GM19023 (cell line): ENCODE results near the gene PDK1.
A peak's percentile ranks its signal among the peaks of the same experiment; 100 is the strongest.
"Not testable (repeated sequence)": the region's sequence is repeated elsewhere in the genome, so short reads cannot be mapped to it uniquely, and the experiment has no call there.

Experiments
- ATAC-seq: cut with Tn5 transposase; IDR thresholded peaks from one replicate; pipeline ENCODE4 v1.9.1; 2021; ENCODE audit warnings: mild to moderate bottlenecking, moderate library complexity; ENCODE audit not compliant: unreplicated experiment

PDK1 gene

DNA sequence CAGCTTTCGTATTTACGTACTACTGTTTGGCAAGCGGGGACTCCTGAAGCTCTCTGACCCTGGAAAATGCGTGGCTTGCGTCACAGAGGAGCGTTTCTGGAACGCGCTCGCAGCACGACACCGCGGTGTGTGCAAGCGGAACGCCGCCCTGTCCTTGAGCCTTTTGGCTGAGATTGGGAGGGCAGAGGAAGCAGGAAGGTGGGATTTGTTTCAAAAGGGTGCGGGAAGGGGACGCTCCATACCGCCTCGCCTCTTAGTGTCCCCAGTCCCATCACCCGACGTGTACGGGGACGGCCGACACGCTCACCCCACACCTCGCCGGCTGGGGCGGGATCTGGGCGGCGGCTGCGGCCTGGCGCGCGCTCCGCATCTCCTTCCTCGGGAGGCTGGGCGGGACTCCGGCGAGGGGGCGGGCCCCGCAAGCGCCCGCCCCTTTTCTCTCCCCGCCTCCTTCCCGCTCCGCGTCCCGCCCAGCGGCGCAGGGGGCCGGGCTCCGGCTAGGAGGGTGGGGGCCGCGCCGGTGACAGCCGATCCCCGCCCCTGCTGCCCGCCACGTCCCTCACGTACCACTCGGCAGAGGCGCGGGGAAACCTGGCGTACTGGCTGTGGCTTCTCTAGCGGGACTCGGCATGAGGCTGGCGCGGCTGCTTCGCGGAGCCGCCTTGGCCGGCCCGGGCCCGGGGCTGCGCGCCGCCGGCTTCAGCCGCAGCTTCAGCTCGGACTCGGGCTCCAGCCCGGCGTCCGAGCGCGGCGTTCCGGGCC is at the start of gene PDK1:
Gene PDK1, plus strand, starts transcription at position 569 of the 762 bp plus-strand sequence. Its CDS starts 61 bp downstream, at position 630.
- peak; percentile 91 for ATAC-seq

DNA sequence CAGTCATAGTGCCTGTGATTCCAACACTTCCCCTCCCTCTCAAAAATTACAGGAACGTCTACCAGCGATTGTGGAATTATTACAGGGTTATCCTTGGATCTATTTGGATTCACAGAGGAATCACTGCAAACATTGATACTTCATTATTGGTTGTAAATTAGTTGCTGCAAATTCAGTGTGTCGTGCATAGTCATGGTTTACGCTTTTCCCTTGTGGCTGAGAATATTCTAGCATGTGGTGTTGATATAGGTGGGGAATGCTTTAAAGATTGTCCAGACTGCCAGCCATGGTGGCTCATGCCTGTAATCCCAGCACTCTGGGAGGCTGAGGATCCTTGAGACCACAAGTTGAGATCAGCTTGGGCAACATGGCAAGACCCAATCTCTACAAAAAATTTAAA is 48.7 kb upstream of the PDK1 start:
- ATAC-seq = no peak

DNA sequence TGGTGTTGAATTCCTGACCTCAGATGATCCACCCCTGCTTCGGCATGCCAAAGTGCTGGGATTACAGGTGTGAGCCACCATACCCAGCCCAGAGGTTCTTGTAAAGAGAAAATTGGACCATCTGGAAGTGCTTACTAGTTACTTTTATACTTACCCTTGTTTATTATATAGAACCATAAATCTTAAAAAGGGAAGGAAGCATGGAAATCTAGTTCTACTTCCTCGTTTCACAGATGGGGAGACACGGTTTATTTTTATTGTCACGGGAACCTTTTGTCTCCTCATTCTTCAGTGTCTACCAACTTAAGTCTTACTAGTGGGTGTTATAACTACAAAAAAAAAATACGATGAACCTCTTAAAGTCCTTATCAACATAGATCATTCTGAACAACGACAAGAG is 45.8 kb upstream of the PDK1 start:
- ATAC-seq = no peak

DNA sequence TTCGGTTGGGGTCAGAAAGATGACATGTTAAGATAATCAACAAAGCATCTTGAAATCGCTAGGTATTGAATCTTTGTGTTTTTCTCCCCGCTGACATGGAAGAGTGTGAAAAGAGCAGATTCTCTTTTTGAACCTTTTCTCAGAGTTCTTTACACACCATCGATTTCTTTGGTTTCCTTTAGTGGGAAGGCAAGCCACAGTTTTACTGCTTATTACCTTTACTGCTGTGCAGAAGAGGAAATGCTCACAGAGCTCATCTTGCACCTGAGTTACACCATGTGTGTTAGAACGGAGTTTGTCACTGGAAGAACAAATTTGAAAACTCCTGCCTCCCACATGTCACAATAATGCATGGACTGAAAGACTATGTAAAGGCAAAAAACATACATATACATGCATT is 45.3 kb upstream of the PDK1 start:
- no peak for ATAC-seq

DNA sequence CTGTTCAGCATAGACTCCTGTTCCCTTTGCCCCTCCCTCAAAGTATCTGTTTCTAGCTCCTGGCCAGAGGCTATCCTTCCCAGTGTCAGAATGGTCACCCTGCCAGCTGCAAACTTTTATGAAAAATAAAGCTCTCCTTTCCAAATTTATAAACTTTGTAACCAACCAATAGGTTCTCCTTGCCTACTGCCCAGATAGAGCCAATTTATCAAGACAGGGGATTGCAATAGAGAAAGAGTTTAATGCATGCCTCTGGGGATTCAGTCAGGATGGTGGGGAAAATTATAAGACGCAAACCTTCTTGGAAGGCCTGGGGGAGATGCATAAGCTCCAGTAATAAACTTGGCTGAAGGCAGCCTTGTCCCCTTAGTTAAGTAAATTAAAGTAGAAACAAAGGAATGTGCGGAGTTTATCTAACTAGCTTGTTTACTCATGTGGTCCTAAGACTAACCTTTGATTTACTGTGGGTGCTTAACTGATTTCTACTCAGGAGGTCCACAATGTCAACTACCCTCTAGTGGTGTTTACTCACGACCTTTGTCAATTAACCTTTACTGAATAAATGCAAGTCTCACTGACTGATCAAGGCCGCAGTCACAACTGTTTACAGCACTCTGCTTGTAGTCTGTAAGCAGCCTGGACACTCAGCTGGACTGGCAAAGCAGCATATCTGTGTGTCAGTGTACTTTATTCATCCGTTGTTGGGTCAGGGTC is 42.9 kb upstream of the PDK1 start:
- ATAC-seq = no peak

GRCh38 chr2:172513524-172513900 is 42.4 kb upstream of the PDK1 start:
- no peak for ATAC-seq

GRCh38 chr2:172513935-172514586 is 41.8 kb upstream of the PDK1 start:
- no peak for ATAC-seq

DNA sequence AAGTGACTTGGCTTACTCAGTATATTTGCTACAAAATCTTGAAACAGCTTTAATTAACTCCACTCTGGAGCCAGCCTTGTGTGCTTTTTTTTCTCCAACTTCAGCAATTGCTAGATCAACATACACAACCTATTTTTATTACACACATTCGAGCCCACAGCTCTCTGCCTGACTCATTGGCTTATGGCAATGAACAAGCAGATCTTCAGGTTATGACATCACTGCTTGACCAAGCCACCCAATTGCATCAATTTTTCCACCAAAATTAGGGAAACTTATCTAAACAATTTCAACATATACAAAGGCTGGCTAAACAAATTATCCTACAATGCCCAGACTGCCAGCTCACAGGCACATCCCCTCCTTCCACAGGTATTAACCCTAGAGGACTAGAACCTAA is 39.6 kb upstream of the PDK1 start:
- no peak for ATAC-seq

DNA sequence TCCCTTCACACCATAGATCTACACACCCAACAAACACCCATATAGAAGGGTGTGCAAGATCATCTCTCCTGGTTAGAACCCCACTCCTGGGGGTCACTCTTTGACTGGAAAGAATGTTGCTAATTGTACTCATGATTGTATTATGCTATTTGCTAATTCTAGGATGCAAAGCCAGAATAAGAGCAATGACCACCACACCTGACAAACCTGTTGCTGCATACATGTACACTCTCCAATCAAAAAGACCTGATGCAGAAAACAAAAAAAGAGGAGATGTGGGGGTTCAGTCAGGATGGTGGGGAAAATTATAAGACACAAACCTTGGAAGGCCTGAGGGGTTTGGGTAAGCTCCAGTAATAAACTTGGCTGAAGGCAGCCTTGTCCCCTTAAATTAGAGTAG is 36.9 kb upstream of the PDK1 start:
- no peak for ATAC-seq

GRCh38 chr2:172525601-172526000 is 30.3 kb upstream of the PDK1 start:
- no peak for ATAC-seq

GRCh38 chr2:172531309-172531708 is 24.6 kb upstream of the PDK1 start:
- ATAC-seq = no peak

GRCh38 chr2:172532461-172532860 is 23.4 kb upstream of the PDK1 start:
- not testable (repeated sequence) for ATAC-seq

- ATAC-seq = no peak
These were observed 22.2 kb upstream of the PDK1 start for GRCh38 chr2:172533687-172534086.

- no peak for ATAC-seq
These were observed 20.8 kb upstream of the PDK1 start for GRCh38 chr2:172535119-172535518.

- ATAC-seq = not testable (repeated sequence)
These were observed 18.0 kb upstream of the PDK1 start for GRCh38 chr2:172537851-172538250.

DNA sequence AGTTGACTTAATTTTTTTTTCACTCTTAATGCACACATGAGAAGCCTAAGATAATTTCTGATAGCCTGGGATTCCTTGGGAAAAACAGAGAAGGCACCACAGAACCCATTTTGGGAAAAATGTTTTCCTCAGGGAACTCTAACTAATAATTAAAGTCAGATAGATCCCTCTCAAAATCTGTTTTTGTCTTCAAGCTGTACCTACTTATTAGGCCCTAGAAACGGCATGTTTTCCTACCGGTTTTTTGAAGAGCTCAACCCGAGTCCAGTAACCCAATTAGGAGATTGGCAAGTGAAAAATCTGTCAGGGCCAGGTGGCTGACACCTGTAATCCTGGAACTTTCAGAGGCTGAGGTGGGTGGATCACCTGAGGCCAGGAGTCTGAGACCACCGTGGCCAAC is 16.1 kb upstream of the PDK1 start:
- no peak for ATAC-seq

GRCh38 chr2:172540421-172540820 is 15.5 kb upstream of the PDK1 start:
- ATAC-seq = no peak

DNA sequence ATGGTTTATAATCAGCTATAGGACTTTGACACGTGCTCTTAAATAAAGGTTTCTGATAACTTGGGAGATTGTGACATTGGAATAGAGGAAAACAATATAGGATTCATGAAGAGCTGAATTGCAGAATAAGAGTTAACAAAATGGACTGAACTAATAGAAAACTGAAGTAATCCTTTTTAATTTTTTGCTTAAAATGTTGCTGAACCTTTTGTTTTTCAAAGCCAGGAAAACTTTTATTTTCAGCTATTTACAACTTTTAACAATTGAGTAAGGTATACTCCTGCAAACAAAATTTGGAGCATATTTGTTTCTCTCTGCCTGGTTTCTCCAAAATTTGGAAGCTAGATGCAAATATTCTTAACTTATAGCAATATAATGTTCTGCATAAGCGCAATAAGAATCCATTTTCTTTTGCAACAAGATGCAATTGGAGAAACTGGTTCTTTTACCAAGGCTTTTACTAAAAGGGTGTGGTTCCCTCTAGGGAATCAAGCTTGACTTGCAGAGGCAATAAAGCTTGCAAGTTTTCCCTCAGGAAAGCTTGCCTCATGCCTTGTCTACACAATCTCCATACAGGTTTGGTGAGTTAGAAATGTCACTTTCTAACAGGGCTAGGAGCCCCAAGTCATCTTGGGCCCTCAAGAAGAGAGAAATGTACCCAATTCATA is 10.3 kb upstream of the PDK1 start:
- no peak for ATAC-seq

GRCh38 chr2:172549131-172549530 is 6.8 kb upstream of the PDK1 start:
- ATAC-seq = no peak

- not testable (repeated sequence) for ATAC-seq
These were observed 6.1 kb upstream of the PDK1 start for GRCh38 chr2:172549802-172550201.

DNA sequence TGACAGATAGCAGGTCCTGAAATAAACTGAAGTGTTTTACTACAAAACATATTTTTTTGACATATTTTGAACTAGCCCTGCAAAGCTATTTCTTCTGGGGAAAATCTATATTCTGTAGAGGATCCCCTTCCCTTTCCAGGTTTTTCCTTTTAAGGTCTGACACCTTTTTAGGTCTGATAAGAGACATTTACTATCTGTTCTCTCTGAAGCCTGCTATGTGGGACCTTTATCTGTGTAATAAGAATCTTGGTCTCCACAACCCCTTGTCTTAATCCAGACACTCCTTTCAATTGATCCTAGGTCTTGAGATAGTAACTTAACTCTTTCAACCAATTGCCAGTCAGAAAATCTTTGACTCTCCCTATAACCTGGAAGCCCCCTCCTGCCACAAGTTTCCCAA is 5.5 kb upstream of the PDK1 start:
- no peak for ATAC-seq
